ENCODE data around the gene KCNG2. TPM values are rescaled to one million over a fixed set of nuclear protein-coding genes. Genes with fewer than 3 reads are reported as not detected.

KCNG2 gene
- polyA plus RNA-seq, 1 of the 3 experiments (the other 2 are of a cell fraction): not detected

GRCh38 chr18:79802298-79802697, 4.6 kb downstream of the KCNG2 start:
- Histone ChIP-seq H3K27me3 (ENCODE audit: insufficient read depth) (peaks cover 88% of the 10 kb centered on the region), H3F3A (replicated peaks; ENCODE audit: insufficient read depth) (no peaks in the 10 kb centered on the region), H4K20me1 (ENCODE audit: insufficient read depth) (no peaks in the 10 kb centered on the region), H3K4me1 (ENCODE audit: control insufficient read depth in 1 of 2, insufficient read depth in 2 of 2, low read depth in 1 of 2, low read length in 1 of 2) (no peaks in the 10 kb centered on the region), H3K79me2 (ENCODE audit: insufficient read depth) (no peaks in the 10 kb centered on the region), H3K9ac (no peak overlapping the region), H2AFZ (ENCODE audit: low read depth) (no peak overlapping the region), H3K27ac (ENCODE audit: low read depth in 2 of 2, low read length in 1 of 2) (no peak overlapping the region), H3K9me3 (no peaks in the 10 kb centered on the region), H3K4me2 (no peak overlapping the region), H3K9me2 (no peaks in the 10 kb centered on the region), H3K36me3 (replicated peaks in 1 of 2; ENCODE audit: control insufficient read depth in 1 of 2, insufficient read depth in 2 of 2, low read length in 1 of 2) (no peaks in the 10 kb centered on the region), H3K4me3 (ENCODE audit: low read depth in 2 of 2, low read length in 1 of 2) (no peak overlapping the region)
- POLR2A ChIA-PET: no interaction called here
- WGBS (ENCODE audit: low lambda C conversion rate): 70% methylated on average over 14 of the region's 18 CpGs
- no peak for DNase-seq
- TF ChIP-seq NFIC (IDR thresholded peaks at IDR 0.05; ENCODE audit: borderline replicate concordance): no peak
- TF ChIP-seq TCF12 (IDR thresholded peaks at IDR 0.05): no peak
- no peak for TF ChIP-seq NRF1 (IDR thresholded peaks at IDR 0.05; ENCODE audit: low read depth, low read length)
- no peak for TF ChIP-seq SMC3 (IDR thresholded peaks at IDR 0.05; ENCODE audit: low read depth, low read length)
- TF ChIP-seq USF1 (IDR thresholded peaks at IDR 0.05; ENCODE audit: borderline replicate concordance, low read depth): no peak
- no peak for TF ChIP-seq GABPA (IDR thresholded peaks at IDR 0.05; ENCODE audit: low read depth)
- CTCF ChIA-PET: interaction anchor here (1.3 kb wide), 1 partner anchor 8 kb away, joined by 3 read pairs; no protein-coding TSS in a partner anchor

- Histone ChIP-seq H3K4me1 (ENCODE audit: control insufficient read depth in 1 of 2, insufficient read depth in 2 of 2, low read depth in 1 of 2, low read length in 1 of 2) (no peaks in the 10 kb centered on the region), H2AFZ (ENCODE audit: low read depth) (no peak overlapping the region), H3K9me3 (no peaks in the 10 kb centered on the region), H3K4me2 (no peak overlapping the region), H4K20me1 (ENCODE audit: insufficient read depth) (no peaks in the 10 kb centered on the region), H3K9ac (no peak overlapping the region), H3K36me3 (replicated peaks in 1 of 2; ENCODE audit: control insufficient read depth in 1 of 2, insufficient read depth in 2 of 2, low read length in 1 of 2) (no peaks in the 10 kb centered on the region), H3K27me3 (ENCODE audit: insufficient read depth) (peaks cover 78% of the 10 kb centered on the region), H3K9me2 (no peaks in the 10 kb centered on the region), H3K4me3 (ENCODE audit: low read depth in 2 of 2, low read length in 1 of 2) (no peak overlapping the region), H3K79me2 (ENCODE audit: insufficient read depth) (no peaks in the 10 kb centered on the region), H3K27ac (ENCODE audit: low read depth in 2 of 2, low read length in 1 of 2) (no peak overlapping the region), H3F3A (replicated peaks; ENCODE audit: insufficient read depth) (no peaks in the 10 kb centered on the region)
- TF ChIP-seq USF1 (IDR thresholded peaks at IDR 0.05; ENCODE audit: borderline replicate concordance, low read depth): no peak
- TF ChIP-seq CHD2 (IDR thresholded peaks at IDR 0.05; ENCODE audit: low read length, partially characterized antibody): no peak
- no peak for TF ChIP-seq MXI1 (IDR thresholded peaks at IDR 0.05; ENCODE audit: low read depth, low read length)
- no peak for TF ChIP-seq NFIC (IDR thresholded peaks at IDR 0.05; ENCODE audit: borderline replicate concordance)
- no peak for TF ChIP-seq SMC3 (IDR thresholded peaks at IDR 0.05; ENCODE audit: low read depth, low read length)
- no peak for TF ChIP-seq RCOR1 (IDR thresholded peaks at IDR 0.05; ENCODE audit: low read length)
- TF ChIP-seq EZH2phosphoT487 (IDR thresholded peaks at IDR 0.05; ENCODE audit: borderline replicate concordance, low read depth): no peak
- no peak for TF ChIP-seq TCF12 (IDR thresholded peaks at IDR 0.05)
- TF ChIP-seq IRF3 (IDR thresholded peaks at IDR 0.05; ENCODE audit: low read depth, low read length): no peak
- no peak for TF ChIP-seq GABPA (IDR thresholded peaks at IDR 0.05; ENCODE audit: low read depth)
- TF ChIP-seq YY1 (IDR thresholded peaks at IDR 0.05; ENCODE audit: low read depth): no peak
- no peak for TF ChIP-seq SIN3A (IDR thresholded peaks at IDR 0.05; ENCODE audit: borderline replicate concordance, low read depth, low read length)
- no peak for TF ChIP-seq ELF1 (IDR thresholded peaks at IDR 0.05)
- no peak for TF ChIP-seq JUND (IDR thresholded peaks at IDR 0.05)
- no peak for TF ChIP-seq USF2 (IDR thresholded peaks at IDR 0.05; ENCODE audit: borderline replicate concordance, low read depth, low read length)
- TF ChIP-seq NRF1 (IDR thresholded peaks at IDR 0.05; ENCODE audit: low read depth, low read length): no peak
- TF ChIP-seq MAX (IDR thresholded peaks at IDR 0.05; ENCODE audit: low read depth): no peak
- TF ChIP-seq FOSL2 (IDR thresholded peaks at IDR 0.05; ENCODE audit: borderline replicate concordance, low read depth): no peak
- no peak for TF ChIP-seq TAF1 (IDR thresholded peaks at IDR 0.05; ENCODE audit: borderline replicate concordance, low read depth, low read length)
- no peak for TF ChIP-seq FOXJ3 (CRISPR knock-in tag; IDR thresholded peaks at IDR 0.05)
- ChIA-PET POLR2A (no interaction called here), CTCF (no interaction called here)
- no peak for DNase-seq
- 11% methylated on average over 12 of the region's 14 CpGs for WGBS (ENCODE audit: low lambda C conversion rate)
These were observed 5.9 kb downstream of the KCNG2 start for GRCh38 chr18:79803611-79804051.

Measured in SK-N-SH (cell line).